Activated T-cell treated with anti-CD3 and anti-CD28 coated beads, Interleukin-2, amount 50 U/mL, for 4 hours (primary cell): ENCODE results near the gene FILIP1. TPM values are rescaled to one million over a fixed set of nuclear protein-coding genes. Genes with fewer than 3 reads are reported as not detected.

Experiments used
- ATAC-seq, 2 donors: fragments of 200-7000 bp; cut with Tn5 transposase; one replicate each; pipeline ENCODE4 v1.10.0; 2021
- DNase-seq: peaks from one replicate; pipeline ENCODE4 v3.0.0-alpha.2; 2020
- H3K27me3 Mint-ChIP-seq: one replicate; pipeline ENCODE4 v1.8.0; 2021; ENCODE audit warnings: low read depth, mixed read lengths
- H3K36me3 Mint-ChIP-seq: one replicate; pipeline ENCODE4 v1.8.0; 2022; ENCODE audit warnings: mixed read lengths; ENCODE audit not compliant: insufficient read depth
- H3K4me1 Mint-ChIP-seq: one replicate; pipeline ENCODE4 v1.8.0; 2021; ENCODE audit warnings: low read depth, mixed read lengths
- H3K4me3 Mint-ChIP-seq: one replicate; pipeline ENCODE4 v1.8.0; 2021; ENCODE audit warnings: mild to moderate bottlenecking, moderate library complexity, mixed read lengths
- H3K9me3 Mint-ChIP-seq: one replicate; pipeline ENCODE4 v1.8.0; 2021; ENCODE audit warnings: mixed read lengths
- total RNA-seq, 3 donors: library from RNA; stranded (reverse); gene quantifications; one replicate each; pipeline ENCODE4 v1.2.1, GENCODE V29; 2021

FILIP1 gene
- total RNA-seq, 3 donors from 2014 or later: 0.05 TPM; not detected in 2

GRCh38 chr6:75378101-75378500 is 115.5 kb downstream of the FILIP1 start:
- no peak for DNase-seq
- ATAC-seq: no peak
- Mint-ChIP-seq H3K9me3 (no peaks in the 10 kb centered on the region), H3K4me1 (no peaks in the 10 kb centered on the region), H3K4me3 (no peak overlapping the region), H3K36me3 (no peaks in the 10 kb centered on the region), H3K27me3 (peaks cover 4% of the 10 kb centered on the region)

DNA sequence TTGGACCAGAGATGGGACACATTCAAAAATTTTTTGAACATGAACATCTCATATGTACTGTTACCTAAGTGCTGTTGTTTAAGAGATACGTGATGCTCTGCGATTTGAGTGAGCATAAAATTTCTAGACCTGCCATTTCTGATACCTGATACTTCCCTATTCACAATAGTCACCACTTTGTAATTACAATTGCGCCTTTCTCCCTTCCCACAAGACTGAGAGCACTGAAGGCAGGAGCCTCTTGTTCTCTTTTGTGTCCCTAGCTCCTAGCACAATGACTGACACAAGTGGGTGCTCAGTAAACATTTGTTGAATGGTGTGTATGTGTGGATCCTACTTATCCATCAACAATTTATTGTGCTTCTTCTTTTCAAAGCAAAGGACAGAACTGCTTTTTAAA is 116.2 kb downstream of the FILIP1 start:
- DNase-seq: no peak
- Mint-ChIP-seq H3K4me3 (no peak overlapping the region), H3K27me3 (peaks cover 4% of the 10 kb centered on the region), H3K9me3 (peaks cover 4% of the 10 kb centered on the region), H3K36me3 (no peaks in the 10 kb centered on the region), H3K4me1 (no peaks in the 10 kb centered on the region)
- ATAC-seq: no peak

DNA sequence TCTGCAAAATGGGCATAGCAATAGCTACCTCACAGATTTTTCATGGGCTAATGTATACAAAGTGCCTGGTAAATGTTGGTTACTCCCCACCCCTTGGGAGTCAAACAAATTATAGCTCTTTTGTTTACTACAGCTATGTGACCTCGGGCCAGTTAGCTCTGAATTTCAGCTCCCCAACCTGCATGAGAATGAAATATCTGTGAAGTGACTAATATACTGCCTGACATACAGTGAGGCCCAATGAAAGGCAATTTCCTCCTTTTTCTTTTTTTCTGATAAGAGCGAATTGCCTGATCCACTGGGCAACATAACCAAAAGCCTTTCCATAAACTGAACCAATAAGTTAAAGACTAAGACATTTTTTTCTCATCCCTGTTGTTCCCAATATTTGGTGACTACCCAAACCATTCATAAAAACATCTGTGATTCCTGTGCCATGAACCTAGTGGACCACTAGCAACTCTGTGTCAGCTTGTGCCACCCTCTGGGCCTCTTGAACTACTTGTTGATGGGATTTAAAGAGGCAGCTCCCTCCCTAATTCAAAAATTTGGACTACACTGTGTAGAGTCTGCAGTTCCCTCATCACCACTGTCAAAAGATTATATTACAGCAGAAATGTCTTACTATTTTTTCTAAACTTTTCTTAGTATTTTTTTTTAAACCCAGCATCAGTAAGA is 117.1 kb downstream of the FILIP1 start:
- Mint-ChIP-seq H3K9me3 (peaks cover 6% of the 10 kb centered on the region), H3K4me1 (no peaks in the 10 kb centered on the region), H3K4me3 (no peak overlapping the region), H3K27me3 (peaks cover 4% of the 10 kb centered on the region), H3K36me3 (no peaks in the 10 kb centered on the region)
- DNase-seq (no peak), ATAC-seq (no peak)

DNA sequence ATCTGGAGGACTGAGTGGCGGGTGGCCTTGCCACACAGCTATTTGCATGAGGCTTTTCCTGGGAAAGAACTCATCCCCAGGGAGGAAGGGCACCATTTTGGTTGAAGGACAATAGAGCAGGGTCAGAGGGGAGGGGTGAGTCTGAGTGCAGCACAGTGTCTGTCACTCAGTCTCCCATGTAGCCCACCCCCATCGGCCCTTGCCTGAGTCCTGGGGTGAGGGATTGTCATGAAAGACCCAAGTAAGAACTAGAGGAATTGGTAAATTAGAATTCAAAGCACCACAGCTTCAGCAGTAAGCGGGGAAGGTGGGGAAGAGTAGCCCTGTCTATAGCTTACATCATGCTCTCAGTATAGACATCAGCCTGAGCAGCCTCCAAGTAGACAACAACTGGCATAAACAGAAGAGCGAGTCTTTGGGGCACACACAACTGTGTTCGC is 118.6 kb downstream of the FILIP1 start:
- DNase-seq: no peak
- Mint-ChIP-seq H3K4me3 (no peak overlapping the region), H3K4me1 (no peaks in the 10 kb centered on the region), H3K27me3 (peaks cover 4% of the 10 kb centered on the region), H3K36me3 (no peaks in the 10 kb centered on the region), H3K9me3 (peaks cover 6% of the 10 kb centered on the region)
- no peak for ATAC-seq

DNA sequence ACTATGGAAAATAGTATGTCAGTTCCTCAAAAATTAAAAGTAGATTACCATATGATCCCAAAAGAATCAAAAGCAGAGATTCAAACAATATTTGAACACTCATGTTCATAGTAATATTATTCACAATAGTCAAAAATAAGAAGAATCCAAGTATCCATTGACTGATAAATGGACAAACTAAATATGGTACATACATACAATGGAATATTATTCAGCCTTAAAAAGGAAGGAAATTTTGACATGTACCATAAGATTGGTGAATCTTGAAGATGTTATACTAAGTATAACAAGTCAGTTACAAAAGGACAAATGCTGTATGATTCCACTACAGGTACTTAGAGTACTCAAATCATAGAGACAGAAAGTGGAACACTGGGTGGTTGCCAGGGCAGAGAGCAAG is 120.7 kb downstream of the FILIP1 start:
- H3K4me1 Mint-ChIP-seq: no peaks in the 10 kb centered on the region
- peaks cover 6% of the 10 kb centered on the region for H3K9me3 Mint-ChIP-seq
- ATAC-seq: no peak
- H3K36me3 Mint-ChIP-seq: no peaks in the 10 kb centered on the region
- peaks cover 4% of the 10 kb centered on the region for H3K27me3 Mint-ChIP-seq
- DNase-seq: no peak
- H3K4me3 Mint-ChIP-seq: no peak overlapping the region

- DNase-seq (no peak), ATAC-seq (no peak)
- H3K9me3 Mint-ChIP-seq: peaks cover 6% of the 10 kb centered on the region
- H3K27me3 Mint-ChIP-seq: no peaks in the 10 kb centered on the region
- H3K4me1 Mint-ChIP-seq: no peaks in the 10 kb centered on the region
- H3K4me3 Mint-ChIP-seq: no peak overlapping the region
- no peaks in the 10 kb centered on the region for H3K36me3 Mint-ChIP-seq
Measured at GRCh38 chr6:75370011-75370410, 123.6 kb downstream of the FILIP1 start.

DNA sequence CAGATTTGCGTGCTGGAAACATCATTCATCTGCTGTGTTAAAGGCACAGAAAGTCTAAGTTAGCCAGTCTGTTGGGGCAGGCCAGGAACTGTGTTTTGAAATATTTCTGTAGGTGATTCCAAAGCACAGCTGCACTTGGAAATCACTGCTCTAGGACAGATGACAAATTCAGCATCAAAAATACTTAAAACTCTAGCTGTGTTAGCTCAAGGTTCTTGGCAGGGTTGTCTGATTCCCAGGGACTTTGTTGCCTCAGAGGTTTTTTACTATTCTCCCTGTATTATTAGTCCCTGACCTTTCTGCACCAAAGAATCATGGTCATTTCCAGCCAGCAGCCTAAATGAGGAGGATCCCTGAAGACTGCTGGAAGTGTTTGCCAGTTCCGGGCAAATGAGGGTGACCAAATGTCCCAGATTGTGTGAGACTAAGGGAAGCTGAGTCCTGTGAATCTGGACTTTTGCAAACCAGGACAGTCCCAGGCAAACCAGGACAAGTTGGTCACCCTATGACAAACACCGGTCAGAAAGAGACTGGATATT is 124.7 kb downstream of the FILIP1 start:
- H3K27me3 Mint-ChIP-seq: no peaks in the 10 kb centered on the region
- no peaks in the 10 kb centered on the region for H3K36me3 Mint-ChIP-seq
- H3K9me3 Mint-ChIP-seq: peaks cover 6% of the 10 kb centered on the region
- ATAC-seq (no peak), DNase-seq (no peak)
- no peak overlapping the region for H3K4me3 Mint-ChIP-seq
- no peaks in the 10 kb centered on the region for H3K4me1 Mint-ChIP-seq

- no peaks in the 10 kb centered on the region for H3K27me3 Mint-ChIP-seq
- no peaks in the 10 kb centered on the region for H3K4me1 Mint-ChIP-seq
- H3K4me3 Mint-ChIP-seq: no peak overlapping the region
- ATAC-seq (no peak), DNase-seq (no peak)
- peaks cover 6% of the 10 kb centered on the region for H3K9me3 Mint-ChIP-seq
- H3K36me3 Mint-ChIP-seq: no peaks in the 10 kb centered on the region
Measured at GRCh38 chr6:75368151-75368779, 125.3 kb downstream of the FILIP1 start.

DNA sequence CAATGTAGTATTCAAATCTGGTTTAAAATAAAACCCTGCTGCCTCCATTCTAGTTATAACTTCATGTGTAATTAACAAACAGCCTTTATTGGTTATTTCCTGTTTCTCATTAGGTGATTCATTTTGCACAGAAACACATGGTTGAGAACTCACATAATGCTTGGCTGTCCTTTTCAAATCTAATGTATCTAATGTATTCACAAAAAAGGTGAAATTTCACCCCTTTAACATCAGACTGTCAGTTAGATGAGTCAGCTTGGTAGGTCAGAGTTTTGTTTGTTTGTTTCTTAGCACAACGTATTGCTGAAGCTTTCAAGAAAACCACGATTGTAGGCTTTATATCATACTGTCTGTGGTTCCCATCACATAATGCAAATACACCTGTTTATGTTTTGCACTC is 130.3 kb downstream of the FILIP1 start:
- Mint-ChIP-seq H3K4me3 (no peak overlapping the region), H3K27me3 (no peaks in the 10 kb centered on the region), H3K4me1 (no peaks in the 10 kb centered on the region), H3K9me3 (no peaks in the 10 kb centered on the region), H3K36me3 (no peaks in the 10 kb centered on the region)
- ATAC-seq (no peak), DNase-seq (no peak)

- peaks cover 30% of the 10 kb centered on the region for H3K27me3 Mint-ChIP-seq
- H3K9me3 Mint-ChIP-seq: no peaks in the 10 kb centered on the region
- ATAC-seq (no peak), DNase-seq (no peak)
- no peaks in the 10 kb centered on the region for H3K36me3 Mint-ChIP-seq
- H3K4me3 Mint-ChIP-seq: no peak overlapping the region
- peaks cover 3% of the 10 kb centered on the region for H3K4me1 Mint-ChIP-seq
Measured at GRCh38 chr6:75353644-75354043, 140.0 kb downstream of the FILIP1 start.

DNA sequence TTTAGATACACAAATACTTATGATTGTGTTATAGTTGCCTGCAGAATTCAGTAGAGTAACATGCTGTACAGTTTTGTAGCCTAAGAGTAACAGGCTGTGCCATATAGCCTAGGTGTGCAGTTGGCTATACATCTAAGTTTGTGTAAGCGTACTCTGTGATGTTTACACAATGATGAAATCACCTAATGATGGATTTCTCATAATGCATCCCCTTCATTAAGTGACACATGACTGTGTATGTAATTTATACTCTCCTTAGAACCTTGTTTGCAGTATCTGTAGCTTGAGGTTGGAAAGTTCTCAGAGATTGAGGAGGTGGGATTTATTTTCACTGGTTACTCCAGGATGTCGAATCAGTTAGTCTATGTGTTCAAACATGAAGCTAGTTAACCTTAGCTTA is 142.0 kb downstream of the FILIP1 start:
- H3K4me1 Mint-ChIP-seq: peaks cover 3% of the 10 kb centered on the region
- ATAC-seq: no peak

GRCh38 chr6:75350808-75351207 is 142.8 kb downstream of the FILIP1 start:
- Mint-ChIP-seq H3K27me3 (peaks cover 38% of the 10 kb centered on the region), H3K9me3 (no peaks in the 10 kb centered on the region), H3K36me3 (no peaks in the 10 kb centered on the region), H3K4me1 (peaks cover 3% of the 10 kb centered on the region), H3K4me3 (no peak overlapping the region)
- ATAC-seq: no peak
- no peak for DNase-seq

More for the DNA sequence above, 142.0 kb downstream of the FILIP1 start:
- H3K4me3 Mint-ChIP-seq: no peak overlapping the region
- no peaks in the 10 kb centered on the region for H3K9me3 Mint-ChIP-seq
- peaks cover 39% of the 10 kb centered on the region for H3K27me3 Mint-ChIP-seq
- no peaks in the 10 kb centered on the region for H3K36me3 Mint-ChIP-seq
- no peak for DNase-seq

GRCh38 chr6:75350156-75350555 is 143.4 kb downstream of the FILIP1 start:
- DNase-seq: no peak
- H3K27me3 Mint-ChIP-seq: peaks cover 36% of the 10 kb centered on the region
- H3K4me3 Mint-ChIP-seq: no peak overlapping the region
- peaks cover 3% of the 10 kb centered on the region for H3K4me1 Mint-ChIP-seq
- no peaks in the 10 kb centered on the region for H3K36me3 Mint-ChIP-seq
- H3K9me3 Mint-ChIP-seq: no peaks in the 10 kb centered on the region
- no peak for ATAC-seq

DNA sequence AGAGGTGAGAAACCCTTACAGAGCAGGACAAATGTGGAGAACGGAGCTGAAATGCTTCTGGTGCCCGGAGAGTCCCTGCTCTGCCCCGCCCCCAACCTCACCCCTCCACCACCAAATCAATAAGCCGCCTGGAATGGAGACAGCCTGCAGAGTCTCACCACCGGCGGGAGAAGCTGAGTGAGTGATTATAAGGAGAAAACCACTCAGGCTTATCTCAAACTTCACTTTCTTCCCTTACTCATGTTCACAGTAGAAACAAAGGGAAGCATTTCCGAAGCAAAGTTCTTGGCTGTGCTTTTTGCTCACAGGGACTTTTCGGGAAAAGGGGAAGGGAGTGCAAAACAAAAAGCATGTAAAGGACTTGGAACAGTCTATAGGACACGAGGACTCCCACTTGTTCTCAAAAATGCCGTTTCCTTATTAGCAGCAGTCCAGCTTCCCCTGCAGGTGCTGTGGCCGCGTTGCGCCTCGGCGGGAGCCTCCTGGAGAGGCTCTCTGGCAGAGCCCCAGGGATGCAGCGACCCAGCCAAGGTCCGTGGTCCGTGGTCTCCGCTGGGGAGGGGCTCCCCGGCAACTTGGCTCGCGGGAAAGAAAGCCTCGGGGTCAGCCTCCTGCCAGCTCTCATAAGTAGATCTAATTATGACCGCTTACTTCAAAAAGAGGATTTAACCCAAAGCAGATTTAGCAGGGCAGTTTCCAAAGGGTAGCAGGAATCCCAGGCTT is 144.2 kb downstream of the FILIP1 start:
- DNase-seq: no peak
- no peaks in the 10 kb centered on the region for H3K36me3 Mint-ChIP-seq
- peaks cover 3% of the 10 kb centered on the region for H3K4me1 Mint-ChIP-seq
- no peaks in the 10 kb centered on the region for H3K9me3 Mint-ChIP-seq
- peaks cover 33% of the 10 kb centered on the region for H3K27me3 Mint-ChIP-seq
- H3K4me3 Mint-ChIP-seq: no peak overlapping the region
- no peak for ATAC-seq
